Measurements from ENCODE around the gene AHCY. TPM values are rescaled to one million over a fixed set of nuclear protein-coding genes. Genes with fewer than 3 reads are reported as not detected.
A peak's percentile ranks its signal among the peaks of the same experiment; 100 is the strongest.

The AHCY gene
- total and polyA plus RNA-seq, 4 donors = 43.2 to 83.0 (median 78.2) TPM

DNA sequence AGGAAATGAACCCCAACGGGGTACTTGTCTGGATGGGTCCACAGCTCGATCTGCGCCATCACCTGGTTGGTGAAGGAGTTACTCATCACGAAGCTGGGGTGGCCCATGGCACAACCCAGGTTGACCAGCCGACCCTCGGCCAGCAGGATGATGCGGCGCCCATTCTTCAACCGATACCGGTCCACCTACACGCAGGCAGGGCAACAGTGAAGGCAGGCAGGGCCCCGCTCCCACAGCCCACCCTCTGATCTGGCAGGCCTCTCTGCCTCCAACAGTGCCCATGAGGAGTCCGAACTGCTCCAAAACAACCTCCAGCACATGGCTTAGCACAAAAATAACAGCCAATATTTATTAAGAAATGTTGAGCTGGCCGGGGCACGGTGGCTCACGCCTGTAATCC is 17.7 kb downstream of the AHCY start:
- Histone ChIP-seq H3K9me3 (ENCODE audit: control insufficient read depth, insufficient read depth, low read length) (no peaks in the 10 kb centered on the region), H3K27ac (ENCODE audit: low read depth, low read length) (no peak overlapping the region), H3K4me1 (ENCODE audit: control insufficient read depth, insufficient read depth, low read length) (no peaks in the 10 kb centered on the region), H3K36me3 (ENCODE audit: control insufficient read depth, insufficient read depth, low read length) (peaks cover 80% of the 10 kb centered on the region), H3K27me3 (ENCODE audit: control insufficient read depth, insufficient read depth, low read length) (no peaks in the 10 kb centered on the region), H3K4me3 (ENCODE audit: low read depth, low read length) (no peak overlapping the region)
- DNase-seq (ENCODE audit: low read depth in 4 of 6, low spot score in 6 of 6) = no peak
- 93% methylated on average over 16 of the region's 16 CpGs for WGBS (ENCODE audit: insufficient coverage)

DNA sequence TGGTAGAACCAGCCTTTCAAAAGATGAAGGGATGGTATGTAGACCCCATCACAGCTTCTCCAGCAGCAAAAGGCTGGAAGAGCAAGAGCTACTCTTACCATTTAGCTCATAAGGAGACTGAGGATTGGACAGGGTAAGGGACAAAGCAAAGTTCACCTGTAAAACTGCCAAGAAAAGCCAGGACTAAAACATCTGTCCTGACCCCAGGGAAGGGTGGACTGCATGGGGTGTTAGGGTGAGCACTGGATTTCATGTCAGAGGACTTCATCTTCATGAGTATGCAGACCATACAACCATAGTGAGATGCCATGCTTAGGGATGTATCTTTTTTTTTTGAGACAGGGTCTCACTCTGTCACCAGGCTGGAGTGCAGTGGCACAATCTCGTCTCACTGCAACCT is 19.3 kb downstream of the AHCY start:
- Histone ChIP-seq H3K9me3 (ENCODE audit: control insufficient read depth, insufficient read depth, low read length) (no peaks in the 10 kb centered on the region), H3K27ac (ENCODE audit: low read depth, low read length) (no peak overlapping the region), H3K4me3 (ENCODE audit: low read depth, low read length) (no peak overlapping the region), H3K27me3 (ENCODE audit: control insufficient read depth, insufficient read depth, low read length) (no peaks in the 10 kb centered on the region), H3K36me3 (ENCODE audit: control insufficient read depth, insufficient read depth, low read length) (peaks cover 74% of the 10 kb centered on the region), H3K4me1 (ENCODE audit: control insufficient read depth, insufficient read depth, low read length) (no peaks in the 10 kb centered on the region)
- WGBS (ENCODE audit: insufficient coverage) = no CpG with 5 or more reads among the region's 1 CpG
- DNase-seq (ENCODE audit: low read depth in 4 of 6, low spot score in 6 of 6) = no peak

DNA sequence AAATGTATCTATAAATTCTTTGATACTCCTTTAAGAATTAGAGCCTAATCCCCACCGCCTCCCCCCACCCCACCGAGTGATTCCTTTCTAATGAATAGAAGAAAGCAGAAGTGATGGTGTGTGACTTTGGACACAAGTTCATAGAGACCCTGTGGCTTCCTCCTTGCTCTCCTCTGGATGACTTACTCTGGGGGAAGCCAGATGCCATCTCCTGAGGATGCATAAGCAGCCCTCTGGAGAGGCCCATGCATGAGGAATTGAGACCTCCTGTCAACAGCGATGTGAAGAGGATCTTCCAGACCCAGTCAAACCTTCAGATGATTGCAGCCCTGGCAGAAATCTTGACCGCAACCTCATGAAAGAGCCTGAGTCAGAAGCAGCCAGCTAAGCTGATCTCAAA is 21.1 kb downstream of the AHCY start:
- H3K27ac ChIP-seq (ENCODE audit: low read depth, low read length) = no peak overlapping the region
- H3K9me3 ChIP-seq (ENCODE audit: control insufficient read depth, insufficient read depth, low read length) = no peaks in the 10 kb centered on the region
- no peaks in the 10 kb centered on the region for H3K4me1 ChIP-seq (ENCODE audit: control insufficient read depth, insufficient read depth, low read length)
- H3K27me3 ChIP-seq (ENCODE audit: control insufficient read depth, insufficient read depth, low read length) = no peaks in the 10 kb centered on the region
- no peak for DNase-seq (ENCODE audit: low read depth in 4 of 6, low spot score in 6 of 6)
- no peak overlapping the region for H3K4me3 ChIP-seq (ENCODE audit: low read depth, low read length)
- H3K36me3 ChIP-seq (ENCODE audit: control insufficient read depth, insufficient read depth, low read length) = peaks cover 68% of the 10 kb centered on the region
- 100% methylated on average over 1 of the region's 4 CpGs for WGBS (ENCODE audit: insufficient coverage)

DNA sequence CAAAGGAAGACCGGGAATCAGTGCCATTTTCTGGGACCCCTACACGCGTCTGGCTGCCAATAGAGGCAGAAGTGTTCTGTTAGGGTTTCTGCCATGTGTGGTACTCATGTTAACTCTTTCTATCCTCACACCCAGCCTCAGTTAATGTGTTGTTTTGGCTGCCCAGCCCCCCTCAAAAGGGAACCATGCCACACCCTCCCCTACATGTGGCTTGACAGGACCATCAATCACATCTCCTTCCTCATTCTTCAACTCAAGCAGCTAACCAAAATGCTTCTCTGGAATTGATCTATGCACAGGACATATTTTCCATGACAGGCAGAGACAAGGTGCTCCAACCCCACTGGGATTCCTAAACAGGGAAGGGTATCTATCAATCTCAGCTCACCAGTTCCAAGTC is 22.0 kb downstream of the AHCY start:
- H3K4me3 ChIP-seq (ENCODE audit: low read depth, low read length) = no peak overlapping the region
- H3K4me1 ChIP-seq (ENCODE audit: control insufficient read depth, insufficient read depth, low read length) = no peaks in the 10 kb centered on the region
- H3K27me3 ChIP-seq (ENCODE audit: control insufficient read depth, insufficient read depth, low read length) = no peaks in the 10 kb centered on the region
- no peak overlapping the region for H3K27ac ChIP-seq (ENCODE audit: low read depth, low read length)
- no peak for DNase-seq (ENCODE audit: low read depth in 4 of 6, low spot score in 6 of 6)
- H3K9me3 ChIP-seq (ENCODE audit: control insufficient read depth, insufficient read depth, low read length) = no peaks in the 10 kb centered on the region
- WGBS (ENCODE audit: insufficient coverage) = no CpG with 5 or more reads among the region's 3 CpGs
- peaks cover 67% of the 10 kb centered on the region for H3K36me3 ChIP-seq (ENCODE audit: control insufficient read depth, insufficient read depth, low read length)

DNA sequence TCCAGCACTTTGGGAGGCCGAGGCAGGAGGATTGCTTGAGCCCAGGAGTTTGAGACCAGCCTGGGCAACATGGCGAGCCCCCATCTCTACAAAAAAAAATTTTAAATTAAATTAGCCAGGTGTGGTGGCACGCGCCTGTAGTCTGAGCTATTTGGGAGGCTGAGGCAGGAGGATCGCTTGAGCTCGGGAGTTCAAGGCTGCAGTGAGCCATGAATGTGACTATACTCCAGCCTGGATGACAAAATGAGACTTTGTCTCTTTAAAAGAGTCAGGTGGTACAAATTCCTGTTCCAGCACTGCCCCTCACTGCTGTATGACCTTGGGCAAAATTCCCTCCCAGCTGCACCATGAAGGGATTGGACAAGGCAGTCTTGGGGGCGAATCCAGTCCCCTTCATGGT is 28.5 kb downstream of the AHCY start:
- WGBS (ENCODE audit: insufficient coverage) = 93% methylated on average over 5 of the region's 7 CpGs
- no peaks in the 10 kb centered on the region for H3K27me3 ChIP-seq (ENCODE audit: control insufficient read depth, insufficient read depth, low read length)
- peaks cover 24% of the 10 kb centered on the region for H3K36me3 ChIP-seq (ENCODE audit: control insufficient read depth, insufficient read depth, low read length)
- no peak for DNase-seq (ENCODE audit: low read depth in 4 of 6, low spot score in 6 of 6)
- no peak overlapping the region for H3K4me3 ChIP-seq (ENCODE audit: low read depth, low read length)
- H3K4me1 ChIP-seq (ENCODE audit: control insufficient read depth, insufficient read depth, low read length) = no peaks in the 10 kb centered on the region
- no peak overlapping the region for H3K27ac ChIP-seq (ENCODE audit: low read depth, low read length)
- no peaks in the 10 kb centered on the region for H3K9me3 ChIP-seq (ENCODE audit: control insufficient read depth, insufficient read depth, low read length)

DNA sequence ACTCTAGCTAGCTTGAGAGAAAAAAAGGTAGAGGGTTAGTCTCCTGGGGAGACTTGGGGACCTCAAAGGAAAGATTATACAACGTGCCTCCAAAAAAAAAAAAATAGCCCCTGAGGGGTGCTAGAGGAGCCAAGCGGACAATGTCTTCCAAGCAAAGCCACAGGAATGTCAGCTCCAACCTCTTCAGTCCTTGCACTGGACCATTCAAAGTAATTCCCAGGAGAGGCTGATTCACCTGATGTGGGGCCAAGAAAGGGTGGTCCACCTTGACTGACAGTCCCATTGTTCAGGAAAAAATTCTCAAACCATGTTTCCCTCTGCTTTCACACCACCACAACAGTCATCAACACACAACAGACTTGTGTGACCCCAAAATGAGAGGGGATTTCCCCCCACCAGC is 31.2 kb downstream of the AHCY start:
- WGBS (ENCODE audit: insufficient coverage) = 80% methylated on average over 1 of the region's 2 CpGs
- peaks cover 11% of the 10 kb centered on the region for H3K36me3 ChIP-seq (ENCODE audit: control insufficient read depth, insufficient read depth, low read length)
- H3K27me3 ChIP-seq (ENCODE audit: control insufficient read depth, insufficient read depth, low read length) = peaks cover 2% of the 10 kb centered on the region
- H3K4me1 ChIP-seq (ENCODE audit: control insufficient read depth, insufficient read depth, low read length) = peaks cover 11% of the 10 kb centered on the region
- H3K27ac ChIP-seq (ENCODE audit: low read depth, low read length) = no peak overlapping the region
- DNase-seq (ENCODE audit: low read depth in 4 of 6, low spot score in 6 of 6) = no peak
- H3K9me3 ChIP-seq (ENCODE audit: control insufficient read depth, insufficient read depth, low read length) = no peaks in the 10 kb centered on the region
- no peak overlapping the region for H3K4me3 ChIP-seq (ENCODE audit: low read depth, low read length)

GRCh38 chr20:34269996-34270627 is 33.0 kb downstream of the AHCY start:
- Histone ChIP-seq H3K27me3 (ENCODE audit: control insufficient read depth, insufficient read depth, low read length) (peaks cover 2% of the 10 kb centered on the region), H3K9me3 (ENCODE audit: control insufficient read depth, insufficient read depth, low read length) (no peaks in the 10 kb centered on the region), H3K36me3 (ENCODE audit: control insufficient read depth, insufficient read depth, low read length) (peaks cover 2% of the 10 kb centered on the region), H3K4me3 (ENCODE audit: low read depth, low read length) (no peak overlapping the region), H3K27ac (ENCODE audit: low read depth, low read length) (no peak overlapping the region), H3K4me1 (ENCODE audit: control insufficient read depth, insufficient read depth, low read length) (peaks cover 11% of the 10 kb centered on the region)
- peak in 1 of 6 donors; percentile 35 for DNase-seq (ENCODE audit: low read depth in 4 of 6, low spot score in 6 of 6)
- WGBS (ENCODE audit: insufficient coverage) = 86% methylated on average over 4 of the region's 9 CpGs

DNA sequence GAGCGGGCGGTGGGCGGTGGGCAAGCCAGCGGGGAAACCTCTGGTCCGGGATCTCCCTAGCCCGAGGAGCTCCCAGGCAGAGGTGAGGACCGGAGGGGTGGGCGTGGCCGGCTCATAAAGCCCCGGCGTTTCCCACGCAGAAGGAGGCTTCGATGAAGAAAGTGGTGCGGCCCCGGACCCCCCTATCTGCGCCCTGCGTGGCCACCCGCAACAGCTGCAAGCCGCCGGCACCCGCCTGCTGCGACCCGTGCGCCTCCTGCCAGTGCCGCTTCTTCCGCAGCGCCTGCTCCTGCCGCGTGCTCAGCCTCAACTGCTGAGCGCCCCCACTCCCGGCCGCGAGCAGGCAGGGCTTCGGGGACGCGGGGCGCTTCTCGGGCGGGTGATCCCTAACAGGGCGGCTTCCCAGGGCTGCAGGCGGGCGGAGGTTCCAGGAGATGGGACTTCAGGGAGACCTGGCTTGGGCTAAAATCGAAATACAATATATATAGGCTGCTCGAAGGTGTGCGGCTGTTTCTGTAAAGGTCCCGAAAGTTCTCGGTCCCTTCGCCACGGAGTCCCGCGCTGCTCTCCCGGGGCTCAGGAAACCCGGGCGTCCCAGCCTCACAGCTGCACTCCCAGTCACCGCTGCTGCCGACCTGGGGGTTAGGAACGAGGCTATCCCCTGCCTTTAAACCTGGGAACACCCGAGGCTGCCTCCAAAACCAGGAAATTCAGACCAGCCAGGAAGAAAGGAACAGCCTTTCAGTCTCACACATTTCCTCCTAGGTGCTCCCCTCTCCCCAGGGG is 34.1 kb downstream of the AHCY start:
- WGBS (ENCODE audit: insufficient coverage) = 7% methylated on average over 57 of the region's 58 CpGs
- H3K4me3 ChIP-seq (ENCODE audit: low read depth, low read length) = peak overlapping the region; percentile 39
- peak in 2 of 6 donors; percentile 55 to 70 for DNase-seq (ENCODE audit: low read depth in 4 of 6, low spot score in 6 of 6)
- no peak overlapping the region for H3K27ac ChIP-seq (ENCODE audit: low read depth, low read length)
- peaks cover 11% of the 10 kb centered on the region for H3K4me1 ChIP-seq (ENCODE audit: control insufficient read depth, insufficient read depth, low read length)
- no peaks in the 10 kb centered on the region for H3K36me3 ChIP-seq (ENCODE audit: control insufficient read depth, insufficient read depth, low read length)
- H3K9me3 ChIP-seq (ENCODE audit: control insufficient read depth, insufficient read depth, low read length) = no peaks in the 10 kb centered on the region
- H3K27me3 ChIP-seq (ENCODE audit: control insufficient read depth, insufficient read depth, low read length) = peaks cover 2% of the 10 kb centered on the region

DNA sequence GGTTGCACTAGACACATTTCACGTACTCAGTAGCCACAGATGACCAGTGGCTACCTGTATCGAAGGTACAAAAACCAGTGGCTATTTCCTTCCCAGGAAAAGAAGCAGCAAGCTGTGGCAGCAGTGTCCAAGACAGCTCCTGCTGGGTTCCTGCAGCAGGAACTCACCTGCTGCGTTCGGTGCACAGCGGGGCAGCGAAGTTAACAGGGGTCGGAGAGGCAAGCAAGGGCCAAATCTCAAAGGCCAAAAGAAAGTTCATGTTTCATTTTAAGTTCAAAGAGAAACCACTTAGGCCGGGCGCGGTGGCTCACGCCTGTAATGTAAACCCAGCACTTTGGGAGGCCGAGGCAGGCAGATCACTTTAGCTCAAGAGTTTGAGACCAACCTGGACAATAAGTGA is 35.0 kb downstream of the AHCY start:
- Histone ChIP-seq H3K4me1 (ENCODE audit: control insufficient read depth, insufficient read depth, low read length) (peaks cover 11% of the 10 kb centered on the region), H3K4me3 (ENCODE audit: low read depth, low read length) (no peak overlapping the region), H3K36me3 (ENCODE audit: control insufficient read depth, insufficient read depth, low read length) (no peaks in the 10 kb centered on the region), H3K9me3 (ENCODE audit: control insufficient read depth, insufficient read depth, low read length) (no peaks in the 10 kb centered on the region), H3K27ac (ENCODE audit: low read depth, low read length) (no peak overlapping the region), H3K27me3 (ENCODE audit: control insufficient read depth, insufficient read depth, low read length) (peaks cover 2% of the 10 kb centered on the region)
- WGBS (ENCODE audit: insufficient coverage) = 98% methylated on average over 11 of the region's 12 CpGs
- no peak for DNase-seq (ENCODE audit: low read depth in 4 of 6, low spot score in 6 of 6)

- DNase-seq (ENCODE audit: low read depth in 4 of 6, low spot score in 6 of 6) = peak in 1 of 6 donors; percentile 39
- H3K27me3 ChIP-seq (ENCODE audit: control insufficient read depth, insufficient read depth, low read length) = peaks cover 2% of the 10 kb centered on the region
- 100% methylated on average over 1 of the region's 5 CpGs for WGBS (ENCODE audit: insufficient coverage)
- no peaks in the 10 kb centered on the region for H3K36me3 ChIP-seq (ENCODE audit: control insufficient read depth, insufficient read depth, low read length)
- H3K4me1 ChIP-seq (ENCODE audit: control insufficient read depth, insufficient read depth, low read length) = peaks cover 7% of the 10 kb centered on the region
- H3K9me3 ChIP-seq (ENCODE audit: control insufficient read depth, insufficient read depth, low read length) = no peaks in the 10 kb centered on the region
- no peak overlapping the region for H3K4me3 ChIP-seq (ENCODE audit: low read depth, low read length)
- no peak overlapping the region for H3K27ac ChIP-seq (ENCODE audit: low read depth, low read length)
These were observed 39.0 kb downstream of the AHCY start for GRCh38 chr20:34264141-34264540.
